Liver (tissue), 9 donors: Measurements from ENCODE around the gene MYBPC3. TPM values are rescaled to one million over a fixed set of nuclear protein-coding genes. Genes with fewer than 3 reads are reported as not detected.

ENCODE experiments used
- DNase-seq: peaks from one replicate; pipeline ENCODE4 v3.0.0-alpha.2; 2017; ENCODE audit warnings: low spot score
- H3K27ac ChIP-seq, 2 donors: one replicate each; pipeline ENCODE4 v1.7.0; 2013; ENCODE audit warnings: inconsistent platforms in 2 of 2, low read length in 2 of 2, control low read depth in 1 of 2, low read depth in 1 of 2, mild to moderate bottlenecking in 1 of 2
- H3K27me3 ChIP-seq, 4 donors: one replicate each; pipeline versions ENCODE4 v1.6.1 to v1.7.0; 2013; ENCODE audit warnings: low read length in 3 of 4, inconsistent platforms in 1 of 4, mild to moderate bottlenecking in 1 of 4, moderate library complexity in 1 of 4; ENCODE audit not compliant: control insufficient read depth in 4 of 4, insufficient read depth in 4 of 4
- H3K36me3 ChIP-seq, 4 donors: one replicate each; pipeline versions ENCODE4 v1.6.1 to v1.7.0; 2013; ENCODE audit warnings: low read length in 3 of 4, mild to moderate bottlenecking in 3 of 4, low read depth in 1 of 4, moderate library complexity in 1 of 4; ENCODE audit not compliant: control insufficient read depth in 4 of 4, insufficient read depth in 3 of 4
- H3K4me1 ChIP-seq, 4 donors: one replicate each; pipeline versions ENCODE4 v1.6.1 to v1.7.0; 2013; ENCODE audit warnings: low read length in 3 of 4, mild to moderate bottlenecking in 3 of 4, moderate library complexity in 1 of 4; ENCODE audit not compliant: control insufficient read depth in 4 of 4, insufficient read depth in 4 of 4
- H3K4me3 ChIP-seq, 3 donors: one replicate each; pipeline versions ENCODE4 v1.6.1 to v1.7.0; 2013; ENCODE audit warnings: low read length in 3 of 3, control low read depth in 1 of 3, low read depth in 1 of 3, mild to moderate bottlenecking in 1 of 3
- H3K9ac ChIP-seq, 2 donors: one replicate each; pipeline ENCODE4 v1.7.0; 2013; ENCODE audit warnings: low read length in 2 of 2, mild to moderate bottlenecking in 2 of 2, moderate library complexity in 2 of 2, control low read depth in 1 of 2, low read depth in 1 of 2
- H3K9me3 ChIP-seq, 4 donors: one replicate each; pipeline versions ENCODE4 v1.6.1 to v1.7.0; 2013; ENCODE audit warnings: low read length in 3 of 4; ENCODE audit not compliant: control insufficient read depth in 4 of 4
- EGR1 ChIP-seq, 2 donors: IDR thresholded peaks; 2 replicates each; pipeline ENCODE4 v1.6.1; 2016 to 2018; ENCODE audit warnings: antibody characterized with exemption in 2 of 2, low read depth in 2 of 2
- FOXA1 ChIP-seq: IDR thresholded peaks from 2 replicates; pipeline ENCODE4 v1.6.1; 2016; ENCODE audit warnings: antibody characterized with exemption
- FOXA2 ChIP-seq: IDR thresholded peaks from 2 replicates; pipeline ENCODE4 v1.6.1; 2016; ENCODE audit warnings: antibody characterized with exemption
- HNF4A ChIP-seq, 2 donors: conservative IDR thresholded peaks; 2 replicates each; pipeline ENCODE4 v1.6.1; 2016; ENCODE audit warnings: antibody characterized with exemption in 2 of 2, mild to moderate bottlenecking in 2 of 2
- HNF4G ChIP-seq: IDR thresholded peaks from 2 replicates; pipeline ENCODE4 v1.6.1; 2016; ENCODE audit warnings: antibody characterized with exemption
- JUND ChIP-seq, 2 donors: IDR thresholded peaks; 2 replicates each; pipeline ENCODE4 v1.6.1; 2016; ENCODE audit warnings: antibody characterized with exemption in 2 of 2
- NR2F2 ChIP-seq: IDR thresholded peaks from 2 replicates; pipeline ENCODE4 v1.6.1; 2016; ENCODE audit warnings: antibody characterized with exemption
- RAD21 ChIP-seq, 2 donors: IDR thresholded peaks; 2 replicates each; pipeline ENCODE4 v1.6.1; 2016; ENCODE audit warnings: antibody characterized with exemption in 2 of 2, mild to moderate bottlenecking in 2 of 2
- REST ChIP-seq: IDR thresholded peaks from 2 replicates; pipeline ENCODE4 v1.6.1; 2016; ENCODE audit warnings: antibody characterized with exemption, mild to moderate bottlenecking
- RXRA ChIP-seq, 2 donors: IDR thresholded peaks; 2 replicates each; pipeline ENCODE4 v1.6.1; 2017 to 2018; ENCODE audit warnings: antibody characterized with exemption in 2 of 2, mild to moderate bottlenecking in 1 of 2
- SP1 ChIP-seq: IDR thresholded peaks from 2 replicates; pipeline ENCODE4 v1.6.1; 2018; ENCODE audit warnings: antibody characterized with exemption, mild to moderate bottlenecking
- TAF1 ChIP-seq: conservative IDR thresholded peaks from 2 replicates; pipeline ENCODE4 v1.6.1; 2016; ENCODE audit warnings: antibody characterized with exemption, mild to moderate bottlenecking
- YY1 ChIP-seq: IDR thresholded peaks from 2 replicates; pipeline ENCODE4 v1.6.1; 2016; ENCODE audit warnings: antibody characterized with exemption, mild to moderate bottlenecking
- ZBTB33 ChIP-seq: IDR thresholded peaks from 2 replicates; pipeline ENCODE4 v1.6.1; 2016; ENCODE audit warnings: antibody characterized with exemption
- WGBS: extraction: QIAGEN DNeasy Blood & Tissue Kit; methylation state at CpG from one replicate; pipeline ENCODE4 v1.1.7; 2013; 5-methylcytosine and 5-hydroxymethylcytosine counted together
- polyA plus RNA-seq, 2 donors: library from polyadenylated mRNA; stranded (reverse) in 1 of 2; unstranded in 1 of 2; fragments of 200-250 nt in 1 of 2; fragments of >200 nt in 1 of 2; fragmentation: Nextera tagmentation in 1 of 2; extraction: Ambion mirVana in 1 of 2; gene quantifications; one replicate each; pipeline versions ENCODE4 v1.2.1 to v1.2.3, GENCODE V29; 2013 to 2015
- total RNA-seq, 2 donors: library from RNA; depleted of rRNA; stranded (reverse); fragments of >200 nt; gene quantifications; one replicate each; pipeline ENCODE4 v1.2.3, GENCODE V29; 2014
- TF ChIP-seq, protein P1 (sequence below): IDR thresholded peaks from 2 replicates; pipeline ENCODE4 v1.6.1; 2016; ENCODE audit warnings: antibody characterized with exemption
- TF ChIP-seq, protein P2 (sequence below): IDR thresholded peaks from 2 replicates; pipeline ENCODE4 v1.6.1; 2016; ENCODE audit warnings: antibody characterized with exemption
- TF ChIP-seq, protein P3 (sequence below): fragments of 150-350 bp; IDR thresholded peaks from 2 replicates; pipeline ENCODE4 v1.5.1; 2017; ENCODE audit warnings: improper control_type of control experiment, low read depth, low read length; ENCODE audit not compliant: missing input control
- donor health status: healthy.
- donor health status: healthy.
- donor health status: healthy.
- donor health status: healthy.
- donor health status: healthy.

Gene MYBPC3
- total and polyA plus RNA-seq, 4 donors, result 0.01 to 0.25 TPM; not detected in 2

GRCh38 chr11:47305734-47306483 lies 46.6 kb downstream of the MYBPC3 start:
- H3K9me3 ChIP-seq, result no peaks in the 10 kb centered on the region
- H3K27ac ChIP-seq, result no peak overlapping the region
- no peak overlapping the region for H3K4me3 ChIP-seq
- H3K4me1 ChIP-seq, result peaks cover 0 to 14% (median 10%) of the 10 kb centered on the region in 4 donors
- DNase-seq, result no peak
- peaks cover 8 to 57% (median 39%) of the 10 kb centered on the region in 4 donors for H3K36me3 ChIP-seq
- TF ChIP-seq, protein P1, sequence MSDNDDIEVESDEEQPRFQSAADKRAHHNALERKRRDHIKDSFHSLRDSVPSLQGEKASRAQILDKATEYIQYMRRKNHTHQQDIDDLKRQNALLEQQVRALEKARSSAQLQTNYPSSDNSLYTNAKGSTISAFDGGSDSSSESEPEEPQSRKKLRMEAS, result no peak
- TF ChIP-seq HNF4A (conservative IDR thresholded peaks at IDR 0.05), result no peak
- no peak for TF ChIP-seq FOXA2
- TF ChIP-seq HNF4G, result no peak
- TF ChIP-seq, protein P2, sequence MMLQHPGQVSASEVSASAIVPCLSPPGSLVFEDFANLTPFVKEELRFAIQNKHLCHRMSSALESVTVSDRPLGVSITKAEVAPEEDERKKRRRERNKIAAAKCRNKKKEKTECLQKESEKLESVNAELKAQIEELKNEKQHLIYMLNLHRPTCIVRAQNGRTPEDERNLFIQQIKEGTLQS, result no peak
- TF ChIP-seq TAF1, result no peak
- TF ChIP-seq YY1, result no peak
- TF ChIP-seq ZBTB33, result no peak
- TF ChIP-seq JUND (IDR thresholded peaks at IDR 0.05), result no peak
- TF ChIP-seq SP1, result no peak
- no peak for TF ChIP-seq RAD21 (IDR thresholded peaks at IDR 0.05)
- no peak for TF ChIP-seq NR2F2
- TF ChIP-seq, protein P3, sequence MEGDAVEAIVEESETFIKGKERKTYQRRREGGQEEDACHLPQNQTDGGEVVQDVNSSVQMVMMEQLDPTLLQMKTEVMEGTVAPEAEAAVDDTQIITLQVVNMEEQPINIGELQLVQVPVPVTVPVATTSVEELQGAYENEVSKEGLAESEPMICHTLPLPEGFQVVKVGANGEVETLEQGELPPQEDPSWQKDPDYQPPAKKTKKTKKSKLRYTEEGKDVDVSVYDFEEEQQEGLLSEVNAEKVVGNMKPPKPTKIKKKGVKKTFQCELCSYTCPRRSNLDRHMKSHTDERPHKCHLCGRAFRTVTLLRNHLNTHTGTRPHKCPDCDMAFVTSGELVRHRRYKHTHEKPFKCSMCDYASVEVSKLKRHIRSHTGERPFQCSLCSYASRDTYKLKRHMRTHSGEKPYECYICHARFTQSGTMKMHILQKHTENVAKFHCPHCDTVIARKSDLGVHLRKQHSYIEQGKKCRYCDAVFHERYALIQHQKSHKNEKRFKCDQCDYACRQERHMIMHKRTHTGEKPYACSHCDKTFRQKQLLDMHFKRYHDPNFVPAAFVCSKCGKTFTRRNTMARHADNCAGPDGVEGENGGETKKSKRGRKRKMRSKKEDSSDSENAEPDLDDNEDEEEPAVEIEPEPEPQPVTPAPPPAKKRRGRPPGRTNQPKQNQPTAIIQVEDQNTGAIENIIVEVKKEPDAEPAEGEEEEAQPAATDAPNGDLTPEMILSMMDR, result no peak
- WGBS, result 90% methylated on average over 3 of the region's 3 CpGs
- no peaks in the 10 kb centered on the region for H3K27me3 ChIP-seq
- no peak overlapping the region for H3K9ac ChIP-seq

- DNase-seq, result no peak
- no peak overlapping the region for H3K9ac ChIP-seq
- H3K4me1 ChIP-seq, result peaks cover 0 to 11% (median 5%) of the 10 kb centered on the region in 4 donors
- H3K27me3 ChIP-seq, result no peaks in the 10 kb centered on the region
- H3K36me3 ChIP-seq, result peaks cover 6 to 56% (median 41%) of the 10 kb centered on the region in 4 donors
- WGBS, result 98% methylated on average over 1 of the region's 1 CpG
- H3K27ac ChIP-seq, result no peak overlapping the region
- H3K9me3 ChIP-seq, result peaks cover 0 to 3% (median 2%) of the 10 kb centered on the region in 4 donors
- H3K4me3 ChIP-seq, result no peak overlapping the region
- no peak for TF ChIP-seq YY1
- TF ChIP-seq RAD21 (IDR thresholded peaks at IDR 0.05), result no peak
- no peak for TF ChIP-seq TAF1
- no peak for TF ChIP-seq FOXA1
- TF ChIP-seq JUND (IDR thresholded peaks at IDR 0.05), result no peak
- TF ChIP-seq HNF4G, result no peak
- no peak for TF ChIP-seq REST
- TF ChIP-seq SP1, result no peak
- no peak for TF ChIP-seq NR2F2
- no peak for TF ChIP-seq RXRA (IDR thresholded peaks at IDR 0.05)
- TF ChIP-seq, protein P2, result no peak
- TF ChIP-seq ZBTB33, result no peak
- TF ChIP-seq, protein P3, result no peak
- TF ChIP-seq FOXA2, result no peak
- no peak for TF ChIP-seq EGR1 (IDR thresholded peaks at IDR 0.05; ENCODE audit: low read depth in 2 of 2)
- no peak for TF ChIP-seq HNF4A (conservative IDR thresholded peaks at IDR 0.05)
These were observed 49.6 kb downstream of the MYBPC3 start for GRCh38 chr11:47302853-47303252.
